GM21825 (cell line): Measurements from ENCODE around the gene SUSD4.

ENCODE experiments used
- ATAC-seq: cut with Tn5 transposase; IDR thresholded peaks from one replicate; pipeline ENCODE4 v1.9.1; 2021; ENCODE audit warnings: mild to moderate bottlenecking, moderate library complexity; ENCODE audit not compliant: unreplicated experiment

SUSD4 gene

GRCh38 chr1:223216531-223217205 lies 147.3 kb downstream of the SUSD4 start:
- no peak for ATAC-seq

- no peak for ATAC-seq
These were observed 147.9 kb downstream of the SUSD4 start for GRCh38 chr1:223216074-223216473.

DNA sequence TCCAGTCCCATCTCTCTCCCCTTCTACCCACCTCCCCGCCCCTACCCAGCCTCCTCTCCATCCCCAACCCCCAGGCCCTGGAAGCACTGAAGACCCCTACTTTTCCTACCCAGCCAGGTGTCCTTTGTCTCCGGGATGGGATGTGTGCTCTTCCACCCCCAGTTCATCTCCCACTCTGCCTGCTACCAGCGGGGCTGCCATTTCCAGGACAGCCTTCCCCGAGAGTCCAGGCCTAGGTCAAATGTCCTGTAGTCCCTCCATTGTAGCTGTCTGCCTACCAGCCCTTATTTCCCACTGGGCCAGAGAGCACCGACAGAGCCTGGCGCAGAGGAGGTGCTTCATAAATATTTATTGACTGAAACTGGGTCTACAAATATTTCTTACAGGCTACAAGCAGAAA lies 148.9 kb downstream of the SUSD4 start:
- no peak for ATAC-seq

- ATAC-seq = no peak
These were observed 149.6 kb downstream of the SUSD4 start for GRCh38 chr1:223214261-223214807.

DNA sequence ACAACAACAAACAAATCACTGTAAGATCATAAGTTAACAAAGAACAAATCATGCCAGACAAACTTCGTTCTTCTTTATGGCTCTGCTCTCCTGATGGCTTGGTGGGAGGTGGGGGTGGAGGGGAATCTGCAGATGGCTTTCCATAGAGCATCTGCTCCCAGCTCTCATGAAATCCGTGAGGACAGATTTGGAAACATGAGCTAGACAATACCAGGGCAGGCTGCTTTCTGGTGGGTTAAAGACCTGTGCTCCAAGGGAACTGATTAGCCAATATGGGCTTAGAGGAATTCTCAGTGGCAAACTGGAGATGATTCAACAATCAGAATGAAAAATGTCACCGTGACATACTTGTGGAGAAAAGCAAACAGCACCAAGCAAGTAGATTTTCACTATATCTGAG lies 151.5 kb downstream of the SUSD4 start:
- ATAC-seq = no peak

- ATAC-seq = no peak
These were observed 152.5 kb downstream of the SUSD4 start for GRCh38 chr1:223211323-223211985.

DNA sequence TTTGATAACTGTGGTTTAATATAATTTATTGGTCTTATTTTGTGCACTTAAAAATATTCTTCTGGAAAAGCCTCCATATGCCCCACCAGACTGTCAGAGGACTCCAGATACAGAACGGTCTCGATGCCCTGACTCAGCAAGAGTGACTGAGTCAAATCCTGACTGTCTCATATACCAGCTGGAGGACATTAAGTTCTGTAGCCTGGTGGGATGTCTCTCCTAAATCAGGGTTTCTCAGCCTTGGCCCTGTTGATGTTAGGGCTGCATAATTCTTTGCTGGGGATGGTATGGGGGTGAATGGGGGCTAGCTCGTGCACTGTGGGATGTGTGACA lies 153.2 kb downstream of the SUSD4 start:
- ATAC-seq = no peak

GRCh38 chr1:223209992-223210787 lies 153.8 kb downstream of the SUSD4 start:
- no peak for ATAC-seq

DNA sequence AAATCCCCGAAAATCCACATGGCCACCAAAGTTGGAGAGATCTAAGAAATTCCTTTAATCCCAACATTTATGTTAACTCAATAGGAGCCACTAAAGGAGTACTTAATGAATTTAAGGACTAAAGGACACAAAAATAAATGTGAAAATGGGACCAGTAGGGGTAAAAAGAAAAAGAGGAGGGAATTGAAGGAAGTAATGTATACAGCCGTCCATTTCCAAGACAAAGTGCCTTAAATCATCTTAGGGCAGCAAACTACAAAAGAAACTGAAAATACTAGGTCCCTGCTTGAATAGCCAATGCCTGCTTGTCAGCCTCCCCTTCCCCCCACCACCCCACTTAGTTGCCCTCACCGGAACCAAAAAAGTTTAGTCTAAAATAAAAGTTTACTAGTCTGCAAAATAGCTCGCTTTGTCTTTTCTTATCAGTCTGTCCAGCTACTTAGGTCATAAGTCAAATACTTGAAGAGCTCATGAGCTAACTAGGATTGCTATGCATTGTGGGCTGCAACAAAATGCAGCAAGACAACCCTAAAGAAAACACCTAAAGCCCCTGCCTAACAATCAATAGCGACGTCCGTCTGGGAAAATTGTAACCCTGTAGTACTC lies 154.6 kb downstream of the SUSD4 start:
- no peak for ATAC-seq

- ATAC-seq = no peak
These were observed 155.6 kb downstream of the SUSD4 start for GRCh38 chr1:223208164-223209076.

DNA sequence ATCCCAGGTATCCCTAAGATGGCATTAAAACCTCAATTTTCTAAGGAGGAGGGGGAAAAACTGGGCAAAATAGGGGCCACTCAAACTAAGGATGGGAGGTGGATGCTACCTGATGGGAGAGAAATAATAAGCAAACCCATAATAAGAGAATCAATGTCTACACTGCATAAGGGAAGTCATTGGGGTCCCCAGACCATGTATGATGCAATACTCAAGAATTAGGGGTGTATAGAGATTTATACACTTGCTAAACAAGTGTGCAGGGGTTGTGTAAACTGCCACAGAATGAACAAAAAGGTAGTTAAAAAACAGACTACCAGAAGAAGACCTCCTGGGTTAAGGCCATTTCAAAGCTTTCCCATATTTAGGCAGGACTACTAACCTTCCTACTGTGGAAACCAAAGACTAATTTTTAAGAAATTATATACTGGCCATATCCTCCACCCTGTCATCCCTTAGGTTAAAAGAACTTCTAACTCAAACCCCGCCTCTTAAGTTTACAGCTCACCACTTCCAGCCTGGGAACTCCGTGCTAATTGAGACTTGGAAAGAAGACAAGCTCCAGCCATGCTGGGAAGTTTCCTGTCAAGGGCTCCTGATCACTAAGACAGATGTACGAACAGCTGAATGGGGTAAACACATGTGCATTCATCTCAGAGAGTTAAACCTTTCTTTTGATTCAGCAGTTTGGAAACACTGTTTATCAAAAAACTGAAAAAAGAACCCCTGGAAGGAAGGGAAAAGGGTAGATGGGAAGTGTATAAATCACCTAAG lies 156.5 kb downstream of the SUSD4 start:
- ATAC-seq = no peak

- ATAC-seq = no peak
These were observed 159.6 kb downstream of the SUSD4 start for GRCh38 chr1:223204424-223204823.

GRCh38 chr1:223203694-223204093 lies 160.3 kb downstream of the SUSD4 start:
- ATAC-seq = no peak

DNA sequence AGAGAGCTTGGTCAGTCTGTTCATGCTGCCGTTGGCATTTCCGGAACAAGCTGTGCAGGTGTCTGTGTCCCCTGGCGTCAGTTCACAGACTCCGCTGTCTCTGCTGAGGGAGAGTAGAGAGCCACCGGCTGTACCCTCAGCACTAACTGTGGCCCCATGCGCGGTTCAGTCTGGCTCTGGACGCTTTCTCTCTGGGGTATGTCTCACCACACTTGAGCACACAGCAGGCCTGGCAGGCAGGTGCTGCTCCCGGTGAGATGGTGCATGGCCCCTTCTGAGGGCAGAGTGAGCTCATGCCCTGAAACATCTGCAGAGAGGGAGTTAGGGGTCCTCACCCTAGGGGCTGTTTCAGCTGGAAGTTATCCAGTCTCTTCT lies 161.0 kb downstream of the SUSD4 start:
- no peak for ATAC-seq

- ATAC-seq = no peak
These were observed 161.5 kb downstream of the SUSD4 start for GRCh38 chr1:223202376-223203033.

DNA sequence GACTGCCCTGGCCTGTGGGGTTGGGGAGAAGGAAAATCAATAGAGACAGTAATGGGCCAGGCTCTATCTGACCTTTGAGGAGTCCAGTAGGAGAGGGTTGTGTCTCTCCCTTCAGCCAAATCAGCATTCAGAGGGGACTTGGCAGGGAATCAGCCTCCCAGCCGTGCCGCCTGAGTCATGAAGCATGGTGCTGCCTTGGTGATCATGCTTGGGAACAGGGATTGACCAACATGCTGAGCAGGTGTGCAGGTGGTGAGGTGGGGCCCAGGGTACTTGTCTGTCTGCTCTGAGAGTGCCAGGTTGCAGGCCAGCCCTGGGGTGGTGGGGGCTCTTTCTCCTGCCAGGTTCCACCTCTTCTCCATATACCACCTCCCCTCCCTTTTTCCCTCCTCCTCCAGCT lies 162.0 kb downstream of the SUSD4 start:
- no peak for ATAC-seq

DNA sequence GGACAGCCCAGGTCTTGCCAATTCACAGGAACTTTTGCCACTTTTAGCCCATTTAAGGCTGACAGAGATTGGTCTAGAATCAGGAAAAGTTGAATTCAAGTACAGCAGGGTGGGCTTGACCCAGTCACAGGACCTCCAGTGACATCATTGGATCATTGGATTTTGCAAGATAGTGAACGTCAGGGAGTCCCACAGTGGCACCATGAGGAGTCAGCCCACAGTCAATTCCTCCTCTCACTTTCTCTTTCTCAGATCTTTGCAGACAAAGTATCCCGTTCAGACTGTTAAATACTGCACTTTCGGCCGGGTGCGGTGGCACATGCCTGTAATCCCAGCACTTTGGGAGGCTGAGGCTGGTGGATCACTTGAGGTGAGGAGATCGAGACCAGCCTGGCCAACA lies 163.1 kb downstream of the SUSD4 start:
- ATAC-seq = no peak

GRCh38 chr1:223199094-223199647 lies 164.8 kb downstream of the SUSD4 start:
- no peak for ATAC-seq

DNA sequence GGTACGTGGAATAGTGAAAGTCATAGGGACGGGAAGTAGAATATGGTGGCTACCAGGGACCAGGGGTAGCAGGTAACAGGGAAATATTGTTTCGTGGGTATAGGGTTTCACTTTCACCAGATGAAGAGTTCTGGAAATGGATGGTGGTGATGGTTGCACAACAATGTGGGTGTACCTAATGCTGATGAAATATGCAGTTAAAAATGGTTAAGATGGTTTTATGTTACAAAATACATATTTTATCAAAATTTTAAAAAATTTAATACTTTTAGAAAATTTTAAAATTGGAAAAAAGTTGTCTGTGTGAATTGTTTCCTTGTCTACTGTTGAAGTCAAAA lies 165.4 kb downstream of the SUSD4 start:
- no peak for ATAC-seq
